GM13976 (cell line): Measurements from ENCODE around the gene ATP4B.

Source experiments
- DNase-seq: peaks from one replicate; pipeline ENCODE4 v3.0.0; 2012; ENCODE audit warnings: low spot score
- in situ Hi-C: fragments of 300-500 bp; cut with MboI; formaldehyde crosslinking; loops from one replicate; pipeline ENCODE4 v1.12.0; 2022; ENCODE audit warnings: low sequenced_read_pairs, mixed read lengths, inconsistent platforms; ENCODE audit not compliant: unreplicated experiment
- TF ChIP-seq, protein P1 (sequence below): IDR thresholded peaks from 2 replicates; pipeline ENCODE4 v1.5.1; 2012; ENCODE audit warnings: borderline replicate concordance, mild to moderate bottlenecking; ENCODE audit not compliant: insufficient read depth; ENCODE audit errors: extremely low read depth, missing control alignments, control extremely low read depth

The ATP4B gene

GRCh38 chr13:113653264-113654174 lies 4.5 kb downstream of the ATP4B start:
- DNase-seq: no peak
- in situ Hi-C loops: no loop called here
- TF ChIP-seq, protein P1, sequence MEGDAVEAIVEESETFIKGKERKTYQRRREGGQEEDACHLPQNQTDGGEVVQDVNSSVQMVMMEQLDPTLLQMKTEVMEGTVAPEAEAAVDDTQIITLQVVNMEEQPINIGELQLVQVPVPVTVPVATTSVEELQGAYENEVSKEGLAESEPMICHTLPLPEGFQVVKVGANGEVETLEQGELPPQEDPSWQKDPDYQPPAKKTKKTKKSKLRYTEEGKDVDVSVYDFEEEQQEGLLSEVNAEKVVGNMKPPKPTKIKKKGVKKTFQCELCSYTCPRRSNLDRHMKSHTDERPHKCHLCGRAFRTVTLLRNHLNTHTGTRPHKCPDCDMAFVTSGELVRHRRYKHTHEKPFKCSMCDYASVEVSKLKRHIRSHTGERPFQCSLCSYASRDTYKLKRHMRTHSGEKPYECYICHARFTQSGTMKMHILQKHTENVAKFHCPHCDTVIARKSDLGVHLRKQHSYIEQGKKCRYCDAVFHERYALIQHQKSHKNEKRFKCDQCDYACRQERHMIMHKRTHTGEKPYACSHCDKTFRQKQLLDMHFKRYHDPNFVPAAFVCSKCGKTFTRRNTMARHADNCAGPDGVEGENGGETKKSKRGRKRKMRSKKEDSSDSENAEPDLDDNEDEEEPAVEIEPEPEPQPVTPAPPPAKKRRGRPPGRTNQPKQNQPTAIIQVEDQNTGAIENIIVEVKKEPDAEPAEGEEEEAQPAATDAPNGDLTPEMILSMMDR: no peak

GRCh38 chr13:113652404-113653263 lies 5.4 kb downstream of the ATP4B start:
- no peak for DNase-seq
- TF ChIP-seq, protein P1: no peak
- in situ Hi-C loops: no loop called here

GRCh38 chr13:113651511-113652403 lies 6.2 kb downstream of the ATP4B start:
- in situ Hi-C loops: no loop called here
- TF ChIP-seq, protein P1: no peak
- no peak for DNase-seq

DNA sequence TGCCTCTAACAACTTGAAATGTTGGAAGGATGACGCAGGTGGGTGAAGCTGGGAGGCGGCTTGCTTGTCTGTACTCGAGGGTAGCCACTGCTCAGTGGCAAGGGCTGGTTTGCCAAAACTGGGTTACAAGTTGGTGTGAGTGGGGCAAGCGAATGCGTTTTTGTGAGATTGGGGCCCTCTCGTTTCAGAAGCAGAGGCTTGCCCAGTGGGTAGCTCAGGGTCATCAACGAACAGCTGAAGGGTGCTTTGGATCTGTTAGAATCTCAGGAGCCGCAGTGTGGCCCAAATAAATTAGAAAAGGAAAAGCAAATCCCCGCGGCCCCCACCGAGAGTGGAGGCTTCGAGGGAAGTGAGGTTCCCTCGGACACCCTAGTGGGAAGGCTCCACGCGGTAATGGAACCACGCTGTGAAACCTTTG lies 7.3 kb downstream of the ATP4B start:
- in situ Hi-C loops: no loop called here
- no peak for DNase-seq
- TF ChIP-seq, protein P1: no peak

GRCh38 chr13:113650275-113650674 lies 7.7 kb downstream of the ATP4B start:
- TF ChIP-seq, protein P1: no peak
- no peak for DNase-seq
- in situ Hi-C loops: no loop called here

GRCh38 chr13:113649212-113649611 lies 8.8 kb downstream of the ATP4B start:
- TF ChIP-seq, protein P1: no peak
- DNase-seq: no peak
- in situ Hi-C loops: no loop called here
